Measurements from ENCODE around the gene USF1. TPM values are rescaled to one million over a fixed set of nuclear protein-coding genes. Genes with fewer than 3 reads are reported as not detected.

Gene USF1
- total and polyA plus RNA-seq, 2 experiments from 2014 or later, result 33.7 to 110 TPM

DNA sequence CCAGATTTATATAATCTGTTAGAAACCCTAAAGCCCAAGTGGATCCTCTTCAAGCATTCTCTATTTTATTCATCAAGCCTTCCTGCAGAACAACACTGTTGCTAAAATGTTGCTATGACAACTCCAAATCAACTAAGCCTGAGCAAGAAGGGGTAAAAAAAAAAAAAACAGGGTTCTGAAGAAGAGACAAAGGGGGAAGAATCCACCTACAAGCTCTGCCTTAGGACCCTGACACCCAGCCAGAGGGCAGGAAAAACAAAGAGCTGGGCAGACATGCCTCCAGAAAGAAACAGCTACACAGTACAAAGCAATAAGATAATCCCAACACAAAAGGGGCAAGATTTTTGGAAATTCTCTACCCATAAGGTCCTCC is 1.3 kb downstream of the USF1 start:
- H3K36me3 ChIP-seq, result peaks cover 29% of the 10 kb centered on the region
- peaks cover 12% of the 10 kb centered on the region for H3K4me1 ChIP-seq (ENCODE audit: low read depth)
- peaks cover 2% of the 10 kb centered on the region for H3K27me3 ChIP-seq
- peak overlapping the region; percentile 73 for H3K4me3 ChIP-seq
- no peaks in the 10 kb centered on the region for H3K9me3 ChIP-seq (ENCODE audit: low read depth)
- TF ChIP-seq, protein P1, sequence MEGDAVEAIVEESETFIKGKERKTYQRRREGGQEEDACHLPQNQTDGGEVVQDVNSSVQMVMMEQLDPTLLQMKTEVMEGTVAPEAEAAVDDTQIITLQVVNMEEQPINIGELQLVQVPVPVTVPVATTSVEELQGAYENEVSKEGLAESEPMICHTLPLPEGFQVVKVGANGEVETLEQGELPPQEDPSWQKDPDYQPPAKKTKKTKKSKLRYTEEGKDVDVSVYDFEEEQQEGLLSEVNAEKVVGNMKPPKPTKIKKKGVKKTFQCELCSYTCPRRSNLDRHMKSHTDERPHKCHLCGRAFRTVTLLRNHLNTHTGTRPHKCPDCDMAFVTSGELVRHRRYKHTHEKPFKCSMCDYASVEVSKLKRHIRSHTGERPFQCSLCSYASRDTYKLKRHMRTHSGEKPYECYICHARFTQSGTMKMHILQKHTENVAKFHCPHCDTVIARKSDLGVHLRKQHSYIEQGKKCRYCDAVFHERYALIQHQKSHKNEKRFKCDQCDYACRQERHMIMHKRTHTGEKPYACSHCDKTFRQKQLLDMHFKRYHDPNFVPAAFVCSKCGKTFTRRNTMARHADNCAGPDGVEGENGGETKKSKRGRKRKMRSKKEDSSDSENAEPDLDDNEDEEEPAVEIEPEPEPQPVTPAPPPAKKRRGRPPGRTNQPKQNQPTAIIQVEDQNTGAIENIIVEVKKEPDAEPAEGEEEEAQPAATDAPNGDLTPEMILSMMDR (IDR thresholded peaks at IDR 0.05; ENCODE audit: low read depth, low read length), result no peak
- H3K27ac ChIP-seq, result peak overlapping the region; percentile 97
- peak in 1 of 2 donors; percentile 39 for DNase-seq (ENCODE audit: low read depth in 1 of 2, low spot score in 1 of 2)

DNA sequence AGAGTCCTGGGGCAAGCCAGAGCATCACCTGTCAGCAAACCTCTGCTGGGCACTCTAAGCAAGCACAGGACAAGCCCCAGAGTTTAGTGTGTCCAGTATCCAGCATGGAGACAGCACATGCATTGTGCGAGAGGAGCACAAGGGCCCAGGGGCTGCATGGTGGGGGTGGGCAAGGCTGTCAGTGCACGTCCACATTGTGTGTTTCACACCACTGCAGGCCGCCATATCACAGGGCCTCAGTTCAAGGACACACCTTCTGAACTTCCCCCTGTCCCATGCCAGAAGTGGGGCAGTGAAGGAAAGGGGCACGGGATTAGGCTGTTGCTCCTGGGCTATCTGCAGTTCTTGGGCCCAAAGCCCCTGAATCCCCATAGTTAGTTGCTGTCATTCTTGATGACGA is 6.2 kb downstream of the USF1 start:
- TF ChIP-seq, protein P1 (IDR thresholded peaks at IDR 0.05; ENCODE audit: low read depth, low read length), result no peak
- Histone ChIP-seq H3K9me3 (ENCODE audit: low read depth) (no peaks in the 10 kb centered on the region), H3K36me3 (peaks cover 29% of the 10 kb centered on the region), H3K27ac (no peak overlapping the region), H3K27me3 (no peaks in the 10 kb centered on the region), H3K4me1 (ENCODE audit: low read depth) (peaks cover 29% of the 10 kb centered on the region), H3K4me3 (no peak overlapping the region)
- no peak for DNase-seq (ENCODE audit: low read depth in 1 of 2, low spot score in 1 of 2)

DNA sequence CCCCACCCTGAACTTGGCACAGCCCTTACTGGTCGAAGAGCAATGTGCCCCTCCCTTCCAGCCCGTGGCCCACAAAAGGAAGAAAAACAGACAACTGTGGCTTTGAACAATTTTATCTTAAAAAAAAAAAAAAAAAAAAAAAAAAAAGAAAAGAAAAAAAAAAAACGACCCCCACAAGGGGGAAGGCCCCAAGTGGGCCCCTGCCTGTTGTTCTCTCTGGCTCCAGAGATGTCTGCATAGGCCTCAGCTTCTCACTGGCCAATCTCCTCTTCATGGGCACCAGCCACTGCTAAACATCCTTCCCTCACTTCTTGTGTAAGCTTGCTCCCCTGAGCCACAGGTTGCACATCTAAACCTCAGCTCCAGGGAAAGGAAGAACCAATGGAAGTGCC is 6.6 kb downstream of the USF1 start:
- TF ChIP-seq, protein P1 (IDR thresholded peaks at IDR 0.05; ENCODE audit: low read depth, low read length), result no peak
- H3K36me3 ChIP-seq, result peaks cover 29% of the 10 kb centered on the region
- DNase-seq (ENCODE audit: low read depth in 1 of 2, low spot score in 1 of 2), result no peak
- peak overlapping the region; percentile 51 for H3K4me3 ChIP-seq
- H3K27me3 ChIP-seq, result no peaks in the 10 kb centered on the region
- peaks cover 27% of the 10 kb centered on the region for H3K4me1 ChIP-seq (ENCODE audit: low read depth)
- peak overlapping the region; percentile 15 for H3K27ac ChIP-seq
- H3K9me3 ChIP-seq (ENCODE audit: low read depth), result no peaks in the 10 kb centered on the region

DNA sequence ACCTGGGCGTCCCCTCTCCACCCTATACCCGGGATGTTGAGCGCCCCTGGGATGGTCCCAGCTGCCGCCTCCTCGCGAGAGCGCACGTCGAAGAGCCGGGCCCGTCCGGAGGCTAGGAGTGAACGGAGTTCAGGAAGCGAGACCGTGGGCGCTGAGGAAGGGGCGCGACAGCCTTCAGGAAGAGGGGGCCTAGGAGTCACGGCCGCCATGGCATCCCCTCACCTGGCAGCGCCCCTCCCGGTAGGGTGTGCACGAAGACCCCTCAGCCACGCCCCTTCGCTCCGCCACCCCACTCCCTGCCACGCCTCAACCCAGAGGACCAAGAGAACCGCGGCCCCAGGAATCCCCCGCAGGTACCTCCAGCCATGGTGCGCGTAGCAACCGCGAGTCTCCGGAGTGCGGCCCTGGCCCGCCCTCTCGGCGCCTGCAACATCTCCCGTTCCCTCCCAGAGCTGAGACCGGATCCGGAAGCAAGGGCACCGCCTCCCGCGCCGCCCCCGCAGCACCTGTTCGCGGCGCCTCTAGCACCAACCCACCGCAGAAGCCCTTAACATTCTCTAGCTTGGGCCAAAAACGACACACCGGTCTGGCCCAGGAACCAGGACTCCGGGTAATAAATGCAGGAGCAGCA is 7.1 kb downstream of the USF1 start, which contains the start of gene TSTD1:
Gene TSTD1, minus strand, starts transcription at position 442 of the 631 bp plus-strand sequence. Its CDS starts 75 bp downstream, at position 367.
- DNase-seq (ENCODE audit: low read depth in 1 of 2, low spot score in 1 of 2), result peak; percentile 55 to 58

DNA sequence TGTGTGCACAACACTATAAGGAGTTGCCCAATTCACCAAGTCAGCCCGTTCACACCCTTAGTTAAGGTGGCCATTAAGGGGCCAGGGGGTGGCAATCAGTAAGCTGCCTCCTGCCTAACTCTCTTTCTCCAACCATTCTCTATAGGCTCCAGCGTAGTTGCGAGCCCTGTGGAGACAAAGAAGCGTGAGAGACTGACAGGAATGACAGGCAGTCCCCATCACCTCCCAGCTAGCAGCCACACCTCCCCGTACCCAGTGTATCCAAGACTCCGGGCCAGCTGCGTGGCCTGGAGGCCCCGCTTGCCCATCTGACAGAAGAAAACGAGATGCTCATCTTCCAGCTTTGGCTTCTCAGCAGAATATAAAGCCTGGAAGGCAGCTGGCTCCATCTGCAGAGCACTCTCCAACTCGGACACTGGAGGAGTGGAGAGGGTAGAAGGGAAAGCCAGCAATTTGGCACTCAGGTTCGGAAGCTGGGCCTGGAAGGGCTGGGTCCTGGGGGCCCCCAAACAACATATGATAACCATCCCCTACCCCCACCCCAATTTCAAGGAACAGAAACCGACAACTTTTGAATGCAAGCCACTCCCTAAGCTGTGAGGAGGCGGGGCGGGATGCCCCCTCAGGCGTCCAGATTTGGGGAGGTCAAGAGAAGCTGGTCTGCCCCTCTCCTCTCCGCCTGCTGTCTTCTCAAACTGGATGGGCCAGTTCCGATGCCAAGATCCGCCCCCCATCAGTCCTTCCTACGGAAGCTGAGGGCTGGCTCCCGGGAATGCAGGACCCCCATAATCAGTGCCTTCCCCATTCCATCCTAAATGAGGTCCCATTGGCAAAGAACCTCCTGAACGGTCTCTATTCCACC is 7.9 kb downstream of the USF1 start:
- Histone ChIP-seq H3K27me3 (no peaks in the 10 kb centered on the region), H3K27ac (peak overlapping the region; percentile 15), H3K36me3 (peaks cover 29% of the 10 kb centered on the region), H3K9me3 (ENCODE audit: low read depth) (no peaks in the 10 kb centered on the region), H3K4me3 (peak overlapping the region; percentile 51), H3K4me1 (ENCODE audit: low read depth) (peaks cover 32% of the 10 kb centered on the region)
- TF ChIP-seq, protein P1 (IDR thresholded peaks at IDR 0.05; ENCODE audit: low read depth, low read length), result no peak
- DNase-seq (ENCODE audit: low read depth in 1 of 2, low spot score in 1 of 2), result no peak

More for the DNA sequence above, 7.1 kb downstream of the USF1 start, which contains the start of gene TSTD1:
- H3K36me3 ChIP-seq, result peaks cover 29% of the 10 kb centered on the region
- peak within 1 kb of the TSS; percentile 51 for H3K4me3 ChIP-seq
- peaks cover 26% of the 10 kb centered on the region for H3K4me1 ChIP-seq (ENCODE audit: low read depth)
- no peaks in the 10 kb centered on the region for H3K9me3 ChIP-seq (ENCODE audit: low read depth)
- no peaks in the 10 kb centered on the region for H3K27me3 ChIP-seq
- peak within 1 kb of the TSS; percentile 15 for H3K27ac ChIP-seq
- TF ChIP-seq, protein P1 (IDR thresholded peaks at IDR 0.05; ENCODE audit: low read depth, low read length), result no peak
